Esophagus (tissue), 2 donors: Measurements from ENCODE around the gene GNA12. TPM values are rescaled to one million over a fixed set of nuclear protein-coding genes. Genes with fewer than 3 reads are reported as not detected.

ENCODE experiments used
- H3K27ac ChIP-seq, 2 donors: one replicate each; pipeline ENCODE4 v1.5.1; 2013; ENCODE audit warnings: low read depth in 2 of 2, mild to moderate bottlenecking in 2 of 2, inconsistent platforms in 1 of 2, low read length in 1 of 2, moderate library complexity in 1 of 2
- H3K27me3 ChIP-seq, 2 donors: one replicate each; pipeline ENCODE4 v1.6.1; 2013; ENCODE audit warnings: low read length in 2 of 2, control low read depth in 1 of 2, mild to moderate bottlenecking in 1 of 2; ENCODE audit not compliant: insufficient read depth in 2 of 2, control insufficient read depth in 1 of 2
- H3K36me3 ChIP-seq, 2 donors: one replicate each; pipeline ENCODE4 v1.6.1; 2013; ENCODE audit warnings: low read length in 1 of 2; ENCODE audit not compliant: control insufficient read depth in 2 of 2, insufficient read depth in 2 of 2
- H3K4me1 ChIP-seq, 2 donors: one replicate each; pipeline ENCODE4 v1.6.1; 2013; ENCODE audit warnings: low read length in 1 of 2; ENCODE audit not compliant: control insufficient read depth in 2 of 2, insufficient read depth in 2 of 2
- H3K4me3 ChIP-seq, 2 donors: one replicate each; pipeline ENCODE4 v1.5.1; 2013; ENCODE audit warnings: low read length in 2 of 2, mild to moderate bottlenecking in 2 of 2, low read depth in 1 of 2, moderate library complexity in 1 of 2
- H3K9me3 ChIP-seq, 2 donors: one replicate each; pipeline ENCODE4 v1.6.1; 2013; ENCODE audit warnings: mild to moderate bottlenecking in 2 of 2, low read depth in 1 of 2, low read length in 1 of 2, moderate library complexity in 1 of 2; ENCODE audit not compliant: control insufficient read depth in 2 of 2, insufficient read depth in 1 of 2
- WGBS, 2 donors: extraction: QIAGEN DNeasy Blood & Tissue Kit; methylation state at CpG; one replicate each; pipeline ENCODE4 v1.1.7; 2013; 5-methylcytosine and 5-hydroxymethylcytosine counted together
- polyA plus RNA-seq, 2 donors: library from polyadenylated mRNA; stranded (reverse); fragments of 200-250 nt; gene quantifications; one replicate each; pipeline ENCODE4 v1.2.3, GENCODE V29; 2013
- donor health status: healthy with polysubstance abuse.
- donor health status: Bipolar disorder and iron deficiency.

The GNA12 gene
- polyA plus RNA-seq, 2 donors: 2.1 to 5.2 TPM

DNA sequence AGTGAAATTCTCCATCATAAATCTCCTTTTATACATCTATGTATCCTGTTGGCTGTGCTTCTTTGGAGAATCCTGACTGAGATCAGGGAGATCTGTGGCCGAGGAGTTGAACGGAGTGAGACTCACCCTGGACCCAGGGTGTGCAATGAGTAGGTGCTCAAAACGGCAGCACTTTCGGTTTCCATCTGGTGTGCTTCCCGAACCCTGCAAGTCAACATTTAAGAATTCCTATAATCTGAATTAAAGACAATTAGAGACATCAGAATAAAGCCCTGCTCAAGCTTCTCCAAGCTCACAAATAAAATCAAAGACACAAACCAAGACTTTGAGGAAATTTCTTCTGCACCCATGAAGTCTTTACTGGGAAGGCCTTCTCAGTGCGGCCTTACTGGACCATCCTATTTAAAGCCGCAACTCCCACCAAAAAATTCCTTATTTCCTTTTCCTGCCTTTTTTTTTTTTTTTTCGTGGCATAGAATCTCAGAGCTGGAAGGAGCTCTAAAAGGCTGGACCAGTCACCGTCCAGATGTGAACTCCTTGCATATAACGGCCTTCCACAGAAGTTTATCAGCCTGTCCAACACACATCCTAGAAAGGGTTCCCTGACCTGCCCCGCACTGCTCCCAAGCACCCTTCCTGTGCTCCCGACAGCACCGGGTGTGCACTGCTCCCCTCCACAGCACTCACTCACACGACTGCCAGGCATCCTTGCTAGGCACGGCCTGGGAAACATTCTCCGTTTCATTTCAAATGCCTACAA, 29.7 kb downstream of the GNA12 start:
- no peaks in the 10 kb centered on the region for H3K27me3 ChIP-seq
- H3K4me1 ChIP-seq: peaks cover 0 to 6% of the 10 kb centered on the region in 2 donors
- no peaks in the 10 kb centered on the region for H3K36me3 ChIP-seq
- H3K27ac ChIP-seq: no peak overlapping the region
- no peaks in the 10 kb centered on the region for H3K9me3 ChIP-seq
- WGBS, 2 donors: 82 to 86% methylated on average over 16 of the region's 16 CpGs
- H3K4me3 ChIP-seq: no peak overlapping the region

- no peaks in the 10 kb centered on the region for H3K9me3 ChIP-seq
- no peak overlapping the region for H3K4me3 ChIP-seq
- no peak overlapping the region for H3K27ac ChIP-seq
- H3K36me3 ChIP-seq: no peaks in the 10 kb centered on the region
- peaks cover 0 to 6% of the 10 kb centered on the region in 2 donors for H3K4me1 ChIP-seq
- H3K27me3 ChIP-seq: no peaks in the 10 kb centered on the region
- 90 to 91% methylated on average over 20 of the region's 20 CpGs for WGBS, 2 donors
These were observed 30.5 kb downstream of the GNA12 start for GRCh38 chr7:2813350-2814185.

GRCh38 chr7:2812831-2813230, 31.3 kb downstream of the GNA12 start:
- Histone ChIP-seq H3K27me3 (no peaks in the 10 kb centered on the region), H3K4me3 (no peak overlapping the region), H3K36me3 (no peaks in the 10 kb centered on the region), H3K27ac (no peak overlapping the region), H3K4me1 (peaks cover 0 to 6% of the 10 kb centered on the region in 2 donors), H3K9me3 (no peaks in the 10 kb centered on the region)
- WGBS, 2 donors: 91 to 95% methylated on average over 3 of the region's 3 CpGs

GRCh38 chr7:2812114-2812487, 32.0 kb downstream of the GNA12 start:
- no peaks in the 10 kb centered on the region for H3K27me3 ChIP-seq
- H3K4me1 ChIP-seq: peaks cover 0 to 6% of the 10 kb centered on the region in 2 donors
- 76 to 79% methylated on average over 7 of the region's 7 CpGs for WGBS, 2 donors

GRCh38 chr7:2811476-2812113, 32.5 kb downstream of the GNA12 start:
- H3K27me3 ChIP-seq: no peaks in the 10 kb centered on the region
- no peaks in the 10 kb centered on the region for H3K9me3 ChIP-seq
- peaks cover 0 to 6% of the 10 kb centered on the region in 2 donors for H3K4me1 ChIP-seq
- 76 to 81% methylated on average over 19 of the region's 19 CpGs for WGBS, 2 donors
- no peak overlapping the region for H3K4me3 ChIP-seq
- no peaks in the 10 kb centered on the region for H3K36me3 ChIP-seq
- H3K27ac ChIP-seq: peak overlapping the region in 1 of 2 donors; percentile 59

More at GRCh38 chr7:2812114-2812487, 32.0 kb downstream of the GNA12 start:
- Histone ChIP-seq H3K4me3 (no peak overlapping the region), H3K27ac (no peak overlapping the region), H3K36me3 (no peaks in the 10 kb centered on the region), H3K9me3 (no peaks in the 10 kb centered on the region)

DNA sequence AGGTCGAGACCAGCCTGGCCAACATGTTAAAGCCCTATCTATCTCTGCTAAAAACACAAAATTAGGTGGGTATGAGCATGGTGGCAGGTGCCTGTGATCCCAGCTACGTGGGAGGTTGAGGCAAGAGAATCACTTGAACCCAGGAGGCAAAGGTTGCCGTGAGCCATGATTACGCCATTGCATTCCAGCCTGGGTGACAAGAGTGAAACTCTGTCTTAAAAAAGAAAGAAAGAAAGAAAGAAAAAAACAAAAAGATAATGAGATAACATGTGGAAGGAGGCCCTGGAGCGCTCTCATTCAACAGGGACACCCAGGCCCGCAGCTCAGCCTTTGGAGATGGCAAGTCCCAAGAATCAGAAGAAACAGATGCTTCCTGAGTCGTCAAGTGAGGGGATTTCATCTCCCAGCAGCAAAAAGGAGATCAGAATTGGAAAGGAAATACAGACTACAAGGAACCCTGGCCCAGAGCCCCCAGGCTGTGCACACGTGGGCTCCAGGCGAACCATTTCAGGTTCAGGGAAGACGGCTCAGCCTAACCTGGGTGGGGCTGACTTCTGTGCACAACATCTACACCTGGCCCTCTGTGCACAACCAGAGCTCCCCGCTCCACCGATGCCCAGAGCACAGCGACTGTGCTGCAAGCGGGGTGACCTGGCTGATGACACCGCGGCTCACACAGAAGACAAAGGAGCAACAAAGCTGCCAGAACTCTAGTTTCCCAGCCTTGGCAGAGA, 33.3 kb downstream of the GNA12 start:
- H3K27ac ChIP-seq: peak overlapping the region in 1 of 2 donors; percentile 11
- no peak overlapping the region for H3K4me3 ChIP-seq
- H3K9me3 ChIP-seq: no peaks in the 10 kb centered on the region
- no peaks in the 10 kb centered on the region for H3K27me3 ChIP-seq
- no peaks in the 10 kb centered on the region for H3K36me3 ChIP-seq
- peaks cover 0 to 6% of the 10 kb centered on the region in 2 donors for H3K4me1 ChIP-seq
- WGBS, 2 donors: 74 to 75% methylated on average over 16 of the region's 16 CpGs

- H3K9me3 ChIP-seq: no peaks in the 10 kb centered on the region
- no peak overlapping the region for H3K4me3 ChIP-seq
- 94 to 97% methylated on average over 8 of the region's 8 CpGs for WGBS, 2 donors
- no peak overlapping the region for H3K27ac ChIP-seq
- H3K36me3 ChIP-seq: no peaks in the 10 kb centered on the region
- H3K27me3 ChIP-seq: no peaks in the 10 kb centered on the region
- peaks cover 0 to 6% of the 10 kb centered on the region in 2 donors for H3K4me1 ChIP-seq
These were observed 34.0 kb downstream of the GNA12 start for GRCh38 chr7:2809903-2810625.

- Histone ChIP-seq H3K27me3 (no peaks in the 10 kb centered on the region), H3K36me3 (no peaks in the 10 kb centered on the region), H3K4me1 (peaks cover 0 to 6% of the 10 kb centered on the region in 2 donors), H3K4me3 (no peak overlapping the region), H3K9me3 (no peaks in the 10 kb centered on the region), H3K27ac (no peak overlapping the region)
- 85% methylated on average over 15 of the region's 15 CpGs for WGBS, 2 donors
These were observed 35.0 kb downstream of the GNA12 start for GRCh38 chr7:2808891-2809665.
